Measurements from ENCODE around the gene ITPR3. TPM values are rescaled to one million over a fixed set of nuclear protein-coding genes. Genes with fewer than 3 reads are reported as not detected.

Gene ITPR3
- total and polyA plus RNA-seq, 10 donors: 9.9 to 95.6 (median 62.1) TPM

DNA sequence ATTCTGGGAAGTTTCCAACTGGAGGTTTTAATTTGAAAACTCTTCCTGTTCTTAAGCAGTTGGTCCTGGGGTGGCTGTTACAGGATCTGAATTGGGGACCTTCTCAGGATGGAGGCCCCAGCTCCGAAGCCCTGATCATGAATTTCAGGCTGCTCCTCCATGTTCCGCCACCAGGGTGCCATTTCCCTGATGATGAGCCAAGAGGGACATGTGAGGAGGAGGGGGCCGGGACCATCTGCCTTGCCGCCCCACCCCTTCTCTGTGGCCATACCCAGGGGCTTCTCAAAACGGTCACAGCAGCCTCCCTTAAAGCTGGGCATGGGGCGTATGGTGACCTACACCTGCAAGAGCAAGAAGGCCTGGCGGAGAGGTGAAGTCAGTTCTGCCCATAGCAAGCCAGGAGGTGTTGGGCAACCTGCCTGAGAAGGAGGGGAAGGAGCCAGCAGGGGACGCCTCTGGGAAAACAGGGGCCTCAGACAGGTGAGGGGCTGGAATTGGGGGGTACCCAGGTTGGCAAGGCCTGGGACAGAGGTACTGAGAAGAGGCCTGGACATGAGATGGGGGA is 37.4 kb upstream of the ITPR3 start:
- TF ChIP-seq POLR2A (IDR thresholded peaks at IDR 0.05): no peak
- TF ChIP-seq, protein P1, sequence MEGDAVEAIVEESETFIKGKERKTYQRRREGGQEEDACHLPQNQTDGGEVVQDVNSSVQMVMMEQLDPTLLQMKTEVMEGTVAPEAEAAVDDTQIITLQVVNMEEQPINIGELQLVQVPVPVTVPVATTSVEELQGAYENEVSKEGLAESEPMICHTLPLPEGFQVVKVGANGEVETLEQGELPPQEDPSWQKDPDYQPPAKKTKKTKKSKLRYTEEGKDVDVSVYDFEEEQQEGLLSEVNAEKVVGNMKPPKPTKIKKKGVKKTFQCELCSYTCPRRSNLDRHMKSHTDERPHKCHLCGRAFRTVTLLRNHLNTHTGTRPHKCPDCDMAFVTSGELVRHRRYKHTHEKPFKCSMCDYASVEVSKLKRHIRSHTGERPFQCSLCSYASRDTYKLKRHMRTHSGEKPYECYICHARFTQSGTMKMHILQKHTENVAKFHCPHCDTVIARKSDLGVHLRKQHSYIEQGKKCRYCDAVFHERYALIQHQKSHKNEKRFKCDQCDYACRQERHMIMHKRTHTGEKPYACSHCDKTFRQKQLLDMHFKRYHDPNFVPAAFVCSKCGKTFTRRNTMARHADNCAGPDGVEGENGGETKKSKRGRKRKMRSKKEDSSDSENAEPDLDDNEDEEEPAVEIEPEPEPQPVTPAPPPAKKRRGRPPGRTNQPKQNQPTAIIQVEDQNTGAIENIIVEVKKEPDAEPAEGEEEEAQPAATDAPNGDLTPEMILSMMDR (IDR thresholded peaks at IDR 0.05 in 8 of 11, conservative IDR thresholded peaks at IDR 0.05 in 3 of 11): no peak
- TF ChIP-seq POLR2AphosphoS5 (IDR thresholded peaks at IDR 0.05): no peak
- peaks cover 12 to 57% (median 31%) of the 10 kb centered on the region in 6 donors for H3K4me1 ChIP-seq
- intact Hi-C loops (cut with DNase I; ENCODE audit: low total_unique reads): no loop called here

GRCh38 chr6:33584700-33585402 is 36.3 kb upstream of the ITPR3 start:
- intact Hi-C loops (cut with DNase I; ENCODE audit: low total_unique reads): loop anchor here (5.0 kb wide), 1 partner anchor 117 kb away; no protein-coding TSS in a partner anchor

More for the DNA sequence above, 37.4 kb upstream of the ITPR3 start:
- H3K4me3 ChIP-seq: no peak overlapping the region
- DNase-seq: peak; percentile 61
- 67 to 90% (median 81%) methylated on average over 6 to 8 of the region's 8 CpGs for WGBS, 5 donors
- H3K27ac ChIP-seq: no peak overlapping the region
- no peaks in the 10 kb centered on the region for H3K9me3 ChIP-seq
- no peaks in the 10 kb centered on the region for H3K36me3 ChIP-seq
- H3K27me3 ChIP-seq (replicated peaks in 1 of 7): no peaks in the 10 kb centered on the region

GRCh38 chr6:33585403-33586107 is 35.6 kb upstream of the ITPR3 start:
- peak overlapping the region in 2 of 8 donors; percentile 2 to 48 for H3K4me3 ChIP-seq
- no peaks in the 10 kb centered on the region for H3K9me3 ChIP-seq
- H3K4me1 ChIP-seq: peaks cover 20 to 60% (median 35%) of the 10 kb centered on the region in 6 donors
- intact Hi-C loops (cut with DNase I; ENCODE audit: low total_unique reads): loop anchor here (5.0 kb wide), 1 partner anchor 117 kb away; no protein-coding TSS in a partner anchor
- TF ChIP-seq, protein P1 (IDR thresholded peaks at IDR 0.05 in 8 of 11, conservative IDR thresholded peaks at IDR 0.05 in 3 of 11): peak; percentile 96 to 100 (median 100)
- peak; percentile 73 to 81 (median 78) for TF ChIP-seq POLR2AphosphoS5 (IDR thresholded peaks at IDR 0.05)
- TF ChIP-seq POLR2A (IDR thresholded peaks at IDR 0.05): no peak
- peak; percentile 95 for DNase-seq
- H3K36me3 ChIP-seq: no peaks in the 10 kb centered on the region
- peak overlapping the region in 7 of 8 donors; percentile 38 to 78 (median 71) for H3K27ac ChIP-seq
- H3K27me3 ChIP-seq (replicated peaks in 1 of 7): no peaks in the 10 kb centered on the region
- WGBS, 5 donors: 7 to 12% (median 9%) methylated on average over 9 to 14 of the region's 14 CpGs

More at GRCh38 chr6:33584700-33585402, 36.3 kb upstream of the ITPR3 start:
- peak; percentile 69 for DNase-seq
- no peaks in the 10 kb centered on the region for H3K9me3 ChIP-seq
- no peaks in the 10 kb centered on the region for H3K36me3 ChIP-seq
- peaks cover 15 to 58% (median 33%) of the 10 kb centered on the region in 6 donors for H3K4me1 ChIP-seq
- TF ChIP-seq POLR2A (IDR thresholded peaks at IDR 0.05): no peak
- TF ChIP-seq, protein P1 (IDR thresholded peaks at IDR 0.05 in 8 of 11, conservative IDR thresholded peaks at IDR 0.05 in 3 of 11): no peak
- no peak for TF ChIP-seq POLR2AphosphoS5 (IDR thresholded peaks at IDR 0.05)
- H3K4me3 ChIP-seq: peak overlapping the region in 1 of 8 donors; percentile 48
- H3K27ac ChIP-seq: peak overlapping the region in 7 of 8 donors; percentile 38 to 78 (median 71)
- 68 to 84% (median 71%) methylated on average over 9 to 11 of the region's 11 CpGs for WGBS, 5 donors
- H3K27me3 ChIP-seq (replicated peaks in 1 of 7): no peaks in the 10 kb centered on the region

Data from spleen (tissue), 11 donors.